RWPE1 (cell line): ENCODE data around the gene BCDIN3D.

Experiments used
- CTCF ChIA-PET: fragments of 350-600 bp; sonication (Branson Sonifier 250); formaldehyde crosslinking; extraction: SDS; loops from one replicate; lab custom pipeline; 2021; lab: Yijun Ruan, JAX
- POLR2A ChIA-PET: fragments of 400-600 bp; formaldehyde crosslinking; extraction: SDS; loops from one replicate; lab custom pipeline; 2020; ENCODE audit warnings: antibody characterized with exemption; ENCODE audit not compliant: low non-redundant PET; lab: Yijun Ruan, JAX
- DNase-seq: peaks from one replicate; pipeline ENCODE4 v3.0.0; 2012; ENCODE audit warnings: low spot score
- H3K27ac ChIP-seq: fragments of 450-650 bp; 2 replicates; pipeline ENCODE4 v1.5.1; 2017
- TF ChIP-seq, protein P1 (sequence below): fragments of 450-650 bp; conservative IDR thresholded peaks from 2 replicates; pipeline ENCODE4 v1.5.1; 2017; ENCODE audit warnings: low read depth, mild to moderate bottlenecking

The BCDIN3D gene

DNA sequence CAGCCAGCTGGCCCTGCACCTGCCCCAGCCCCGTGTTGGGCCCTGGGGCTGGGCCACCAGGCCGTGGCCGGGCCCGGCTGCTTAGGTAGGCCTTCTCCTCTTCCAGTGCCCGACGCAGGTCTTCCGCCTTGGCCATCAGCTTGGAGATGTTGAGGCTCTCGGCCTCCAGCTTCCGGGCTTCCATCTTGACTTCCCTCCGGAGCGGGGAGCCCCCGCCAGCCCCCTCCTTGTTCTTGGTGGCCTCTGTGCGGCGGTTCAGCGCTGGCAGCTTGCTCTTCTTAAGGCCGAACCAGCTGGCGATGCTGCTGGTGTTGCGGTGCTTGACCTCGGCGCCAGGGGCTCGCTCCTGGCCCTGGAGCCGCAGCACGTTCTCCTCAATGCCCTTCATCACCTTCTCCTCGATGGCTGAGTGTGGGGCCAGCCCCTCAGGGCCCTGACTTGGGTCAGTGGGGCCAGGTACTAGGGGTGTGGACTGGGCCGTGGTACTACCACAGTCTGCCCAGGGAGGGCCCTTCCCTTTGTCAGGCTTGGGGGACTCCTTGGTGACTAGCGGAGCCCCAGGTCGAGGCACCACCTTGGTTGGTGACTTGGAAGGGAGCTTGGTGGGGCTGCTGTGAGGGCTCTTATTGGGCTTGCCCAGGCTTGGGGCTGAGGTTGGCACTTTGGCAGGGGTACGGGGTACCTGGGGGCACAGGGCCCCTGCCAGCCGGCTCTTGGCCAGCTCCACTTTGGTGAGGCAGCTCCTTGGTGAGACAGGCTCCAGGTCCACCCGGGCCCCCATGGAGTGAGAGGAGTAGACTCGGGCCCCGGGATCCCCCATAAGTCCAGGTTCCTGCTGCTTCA, 47.9 kb downstream of the BCDIN3D start:
- TF ChIP-seq, protein P1, sequence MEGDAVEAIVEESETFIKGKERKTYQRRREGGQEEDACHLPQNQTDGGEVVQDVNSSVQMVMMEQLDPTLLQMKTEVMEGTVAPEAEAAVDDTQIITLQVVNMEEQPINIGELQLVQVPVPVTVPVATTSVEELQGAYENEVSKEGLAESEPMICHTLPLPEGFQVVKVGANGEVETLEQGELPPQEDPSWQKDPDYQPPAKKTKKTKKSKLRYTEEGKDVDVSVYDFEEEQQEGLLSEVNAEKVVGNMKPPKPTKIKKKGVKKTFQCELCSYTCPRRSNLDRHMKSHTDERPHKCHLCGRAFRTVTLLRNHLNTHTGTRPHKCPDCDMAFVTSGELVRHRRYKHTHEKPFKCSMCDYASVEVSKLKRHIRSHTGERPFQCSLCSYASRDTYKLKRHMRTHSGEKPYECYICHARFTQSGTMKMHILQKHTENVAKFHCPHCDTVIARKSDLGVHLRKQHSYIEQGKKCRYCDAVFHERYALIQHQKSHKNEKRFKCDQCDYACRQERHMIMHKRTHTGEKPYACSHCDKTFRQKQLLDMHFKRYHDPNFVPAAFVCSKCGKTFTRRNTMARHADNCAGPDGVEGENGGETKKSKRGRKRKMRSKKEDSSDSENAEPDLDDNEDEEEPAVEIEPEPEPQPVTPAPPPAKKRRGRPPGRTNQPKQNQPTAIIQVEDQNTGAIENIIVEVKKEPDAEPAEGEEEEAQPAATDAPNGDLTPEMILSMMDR, result no peak
- DNase-seq, result no peak
- H3K27ac ChIP-seq, result no peak overlapping the region
- POLR2A ChIA-PET, result no interaction called here
- CTCF ChIA-PET, result interaction anchor here (0.6 kb wide), 2 partner anchors 17 to 44 kb away, joined by 3 read pairs; no protein-coding TSS in a partner anchor

DNA sequence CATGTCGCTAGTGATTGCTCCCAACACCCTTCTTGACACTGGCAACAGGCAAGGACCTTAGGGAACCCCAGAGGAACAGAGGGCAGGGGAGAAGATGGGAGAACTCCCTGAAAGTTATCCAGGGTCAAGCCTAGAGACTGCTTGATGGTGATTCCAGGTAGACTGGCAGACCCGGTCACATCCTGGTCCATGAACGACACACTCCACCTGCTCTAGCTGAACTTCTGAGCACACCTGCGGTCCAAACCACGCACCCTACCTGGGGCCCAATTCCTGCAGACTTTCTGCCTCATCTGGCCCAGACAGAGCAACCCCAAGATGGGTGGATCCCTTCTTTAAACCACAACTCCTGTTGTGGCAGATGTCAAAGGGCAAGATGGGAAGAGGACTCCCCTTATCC, 48.9 kb downstream of the BCDIN3D start:
- ChIA-PET POLR2A (no interaction called here), CTCF (no interaction called here)
- TF ChIP-seq, protein P1, result no peak
- H3K27ac ChIP-seq, result no peak overlapping the region
- no peak for DNase-seq

DNA sequence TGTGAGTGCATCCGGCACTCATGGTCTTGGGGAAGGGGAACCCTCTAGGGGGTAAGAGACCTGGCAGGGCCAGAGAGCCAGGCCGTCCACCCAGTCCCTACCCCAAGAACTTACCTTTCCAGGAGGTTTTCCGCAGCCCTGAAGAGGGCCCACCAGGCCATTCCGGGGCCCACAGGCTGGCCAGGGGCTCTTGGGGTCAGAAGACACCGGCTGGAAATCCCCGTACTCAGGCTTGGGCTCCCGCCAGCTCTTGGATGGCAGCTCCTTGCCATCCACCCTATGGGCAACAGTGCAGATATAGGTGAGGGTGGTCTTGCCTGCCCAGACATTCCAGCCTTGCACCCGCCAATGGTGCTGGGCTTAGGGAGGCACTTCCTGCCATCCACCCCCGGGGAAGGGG, 49.3 kb downstream of the BCDIN3D start:
- ChIA-PET CTCF (no interaction called here), POLR2A (no interaction called here)
- TF ChIP-seq, protein P1, result no peak
- no peak for DNase-seq
- H3K27ac ChIP-seq, result no peak overlapping the region

DNA sequence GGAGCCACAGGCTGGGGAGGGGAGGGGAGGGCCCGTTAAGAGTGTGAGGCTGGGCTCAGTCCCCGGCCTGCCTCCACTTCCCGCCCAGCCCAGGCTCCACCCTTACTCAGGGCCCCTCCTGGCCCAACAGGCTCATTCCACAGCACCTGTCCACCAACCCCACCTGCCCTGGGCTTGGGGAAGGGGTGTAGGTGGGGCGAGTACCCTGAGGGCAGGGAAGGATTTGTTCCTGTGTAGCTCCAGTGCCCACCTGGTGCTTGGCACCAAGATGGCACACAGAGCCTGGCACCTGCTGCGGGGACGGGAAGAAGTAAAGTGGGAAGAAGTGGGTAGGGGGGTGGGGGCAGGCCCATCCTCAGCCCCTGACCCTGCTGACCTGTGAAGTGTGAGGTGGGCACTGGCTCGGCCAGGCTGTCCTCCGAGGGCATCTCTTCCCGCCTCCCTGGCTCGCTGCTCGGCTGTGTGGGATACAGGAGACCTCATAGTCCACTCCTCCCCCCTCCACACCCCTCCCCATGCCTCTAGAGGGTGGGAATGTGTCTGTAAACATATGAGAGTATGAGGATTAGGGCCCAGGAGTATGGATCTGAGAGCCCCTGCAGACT, 49.8 kb downstream of the BCDIN3D start:
- H3K27ac ChIP-seq, result no peak overlapping the region
- ChIA-PET POLR2A (no interaction called here), CTCF (interaction anchor here (0.7 kb wide), 1 partner anchor 282 kb away, joined by 5 read pairs; no protein-coding TSS in a partner anchor)
- DNase-seq, result no peak
- TF ChIP-seq, protein P1, result no peak

DNA sequence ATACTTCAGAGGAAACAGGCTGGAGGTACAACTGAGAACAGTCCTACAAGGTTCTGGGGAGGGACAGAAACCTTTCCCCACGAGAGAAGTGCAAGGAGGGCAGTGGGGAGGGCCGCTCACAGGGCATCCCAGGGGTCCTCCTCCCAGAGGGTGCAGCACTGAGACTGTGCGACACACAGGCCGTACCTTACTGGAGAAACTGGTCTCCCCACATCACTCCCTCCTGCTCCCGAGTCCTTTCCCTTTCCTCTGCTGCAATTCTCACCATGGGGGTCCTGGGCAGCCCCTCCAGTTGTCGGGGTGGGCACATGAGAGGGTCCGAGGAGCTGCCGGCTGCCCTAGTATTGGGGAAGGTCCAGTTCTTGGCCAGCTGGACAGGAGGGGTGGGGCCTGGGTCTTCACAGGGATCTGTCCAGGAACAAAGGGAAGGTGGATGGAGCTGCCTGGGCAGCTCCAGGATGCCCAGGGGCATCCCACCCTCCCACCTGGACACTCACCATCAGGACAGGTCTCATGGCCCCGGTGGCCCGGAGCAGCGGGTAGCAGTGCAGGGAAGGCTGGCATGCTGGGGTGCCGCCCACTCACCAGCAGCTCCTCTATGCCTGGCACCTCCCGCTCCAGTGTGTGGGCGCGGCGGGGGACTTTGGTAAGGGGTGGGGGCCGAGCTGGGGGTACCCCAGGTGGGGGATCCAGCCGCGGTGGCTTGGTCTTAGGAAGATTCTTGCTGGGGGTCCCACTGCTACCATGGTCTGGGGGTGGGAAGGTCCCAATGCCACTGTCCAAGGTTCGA, 50.5 kb downstream of the BCDIN3D start:
- DNase-seq, result no peak
- H3K27ac ChIP-seq, result no peak overlapping the region
- TF ChIP-seq, protein P1, result no peak
- ChIA-PET POLR2A (no interaction called here), CTCF (interaction anchor here (0.7 kb wide), 1 partner anchor 282 kb away, joined by 5 read pairs; no protein-coding TSS in a partner anchor)

DNA sequence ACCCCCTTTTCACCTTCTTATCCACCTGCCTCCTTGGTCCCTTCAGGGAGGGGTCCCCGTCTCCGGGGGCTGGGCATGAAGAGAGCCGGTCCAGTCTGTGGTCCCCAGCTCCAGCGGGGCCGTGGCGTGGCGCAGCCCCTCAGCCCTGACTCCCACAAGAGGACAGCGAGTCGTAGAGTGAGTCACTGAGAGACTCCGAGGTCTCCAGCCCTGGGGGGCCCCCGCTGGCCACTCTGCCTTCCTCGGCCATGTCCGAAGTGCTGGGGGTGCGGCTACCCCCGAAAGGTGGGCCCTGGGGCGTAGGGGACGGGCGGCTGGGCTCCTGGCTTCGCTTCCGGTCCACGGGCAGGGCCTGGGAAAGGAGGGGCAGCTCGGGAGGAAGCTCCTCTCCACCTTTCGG, 51.2 kb downstream of the BCDIN3D start:
- ChIA-PET POLR2A (no interaction called here), CTCF (interaction anchor here (0.6 kb wide), 1 partner anchor 1947 kb away, joined by 4 read pairs; no protein-coding TSS in a partner anchor)
- H3K27ac ChIP-seq, result no peak overlapping the region
- TF ChIP-seq, protein P1, result no peak
- DNase-seq, result no peak
